Measurements from ENCODE around the gene CCL13.

Gene CCL13

GRCh38 chr17:34379868-34380267 lies 23.6 kb downstream of the CCL13 start:
- H3K4me3 ChIP-seq (replicated peaks; ENCODE audit: low read depth, low read length): no peak overlapping the region
- TF ChIP-seq CTCF (IDR thresholded peaks at IDR 0.05; ENCODE audit: low read length, missing control alignments): no peak
- peak; percentile 38 for DNase-seq (ENCODE audit: low read depth)

GRCh38 chr17:34382621-34383124 lies 26.4 kb downstream of the CCL13 start:
- no peak for TF ChIP-seq CTCF (IDR thresholded peaks at IDR 0.05; ENCODE audit: low read length, missing control alignments)
- DNase-seq (ENCODE audit: low read depth): peak; percentile 42
- no peak overlapping the region for H3K4me3 ChIP-seq (replicated peaks; ENCODE audit: low read depth, low read length)

GRCh38 chr17:34383216-34383615 lies 26.9 kb downstream of the CCL13 start:
- H3K4me3 ChIP-seq (replicated peaks; ENCODE audit: low read depth, low read length): no peak overlapping the region
- TF ChIP-seq CTCF (IDR thresholded peaks at IDR 0.05; ENCODE audit: low read length, missing control alignments): no peak
- DNase-seq (ENCODE audit: low read depth): no peak

- H3K4me3 ChIP-seq (replicated peaks; ENCODE audit: low read depth, low read length): no peak overlapping the region
- TF ChIP-seq CTCF (IDR thresholded peaks at IDR 0.05; ENCODE audit: low read length, missing control alignments): no peak
- no peak for DNase-seq (ENCODE audit: low read depth)
Measured at GRCh38 chr17:34384271-34384670, 28.0 kb downstream of the CCL13 start.

GRCh38 chr17:34384822-34385605 lies 28.7 kb downstream of the CCL13 start:
- no peak for DNase-seq (ENCODE audit: low read depth)
- H3K4me3 ChIP-seq (replicated peaks; ENCODE audit: low read depth, low read length): no peak overlapping the region
- no peak for TF ChIP-seq CTCF (IDR thresholded peaks at IDR 0.05; ENCODE audit: low read length, missing control alignments)

GRCh38 chr17:34386343-34386696 lies 30.0 kb downstream of the CCL13 start:
- no peak for TF ChIP-seq CTCF (IDR thresholded peaks at IDR 0.05; ENCODE audit: low read length, missing control alignments)
- no peak for DNase-seq (ENCODE audit: low read depth)
- no peak overlapping the region for H3K4me3 ChIP-seq (replicated peaks; ENCODE audit: low read depth, low read length)
